GM19043 (cell line): ENCODE data around the gene ELP6.
"Not testable (repeated sequence)": the region's sequence is repeated elsewhere in the genome, so short reads cannot be mapped to it uniquely, and the experiment has no call there.

Source experiments
- ATAC-seq: cut with Tn5 transposase; IDR thresholded peaks from one replicate; pipeline ENCODE4 v1.9.1; 2021; ENCODE audit warnings: low read depth; ENCODE audit not compliant: unreplicated experiment

Gene ELP6

DNA sequence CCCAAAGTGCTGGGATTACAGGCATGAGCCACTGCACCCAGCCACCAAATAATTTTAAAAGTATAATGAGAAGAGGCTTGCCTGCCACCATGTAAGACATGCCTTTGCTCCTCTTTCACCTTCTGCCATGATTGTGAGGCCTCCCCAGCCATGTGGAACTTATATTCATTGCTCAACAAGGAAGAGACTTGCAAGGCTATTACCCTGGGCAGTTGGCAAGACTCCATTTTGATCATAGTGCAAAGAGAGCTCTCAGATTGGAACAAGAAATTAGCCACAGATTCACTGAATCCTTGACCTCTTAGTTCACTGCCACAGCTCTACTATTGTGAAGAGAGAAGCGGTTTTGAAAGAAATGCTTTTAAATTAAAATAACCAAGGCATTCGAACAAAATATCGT, 43.9 kb downstream of the ELP6 start:
- ATAC-seq, result no peak

DNA sequence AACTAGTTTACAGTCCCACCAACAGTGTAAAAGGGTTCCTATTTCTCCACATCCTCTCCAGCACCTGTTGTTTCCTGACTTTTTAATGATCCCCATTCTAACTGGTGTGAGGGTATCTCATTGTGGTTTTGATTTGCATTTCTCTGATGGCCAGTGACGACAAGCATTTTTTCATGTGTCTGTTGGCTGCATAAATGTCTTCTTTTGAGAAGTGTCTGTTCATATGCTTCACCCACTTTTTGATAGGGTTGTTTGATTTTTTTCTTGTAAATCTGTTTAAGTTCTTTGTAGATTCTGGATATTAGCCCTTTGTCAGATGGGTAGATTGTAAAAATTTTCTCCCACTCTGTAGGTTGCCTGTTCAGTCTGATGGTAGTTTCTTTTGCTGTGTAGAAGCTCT, 45.2 kb downstream of the ELP6 start:
- not testable (repeated sequence) for ATAC-seq

GRCh38 chr3:47464588-47464987, 48.9 kb downstream of the ELP6 start:
- no peak for ATAC-seq

- not testable (repeated sequence) for ATAC-seq
Measured at GRCh38 chr3:47459534-47460085, 53.9 kb downstream of the ELP6 start.

DNA sequence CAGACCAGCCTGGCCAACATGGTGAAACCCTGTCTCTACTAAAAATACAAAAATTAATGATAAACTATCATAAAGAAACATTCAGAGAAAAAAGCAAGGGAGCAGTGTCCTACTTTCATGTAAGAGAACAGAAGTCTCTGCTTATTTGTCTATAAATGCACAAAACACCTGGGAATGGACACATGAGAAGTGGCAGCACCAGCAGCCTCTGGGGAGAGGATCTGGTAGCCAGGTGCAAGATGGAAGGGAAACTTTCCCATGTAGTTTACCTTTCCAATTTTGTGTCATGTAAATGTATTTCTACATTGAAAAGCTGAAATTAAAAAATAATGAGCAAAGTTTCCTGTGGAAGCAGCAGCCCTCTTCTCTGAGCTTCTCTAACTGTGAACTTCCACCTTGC, 56.5 kb downstream of the ELP6 start:
- ATAC-seq, result no peak

DNA sequence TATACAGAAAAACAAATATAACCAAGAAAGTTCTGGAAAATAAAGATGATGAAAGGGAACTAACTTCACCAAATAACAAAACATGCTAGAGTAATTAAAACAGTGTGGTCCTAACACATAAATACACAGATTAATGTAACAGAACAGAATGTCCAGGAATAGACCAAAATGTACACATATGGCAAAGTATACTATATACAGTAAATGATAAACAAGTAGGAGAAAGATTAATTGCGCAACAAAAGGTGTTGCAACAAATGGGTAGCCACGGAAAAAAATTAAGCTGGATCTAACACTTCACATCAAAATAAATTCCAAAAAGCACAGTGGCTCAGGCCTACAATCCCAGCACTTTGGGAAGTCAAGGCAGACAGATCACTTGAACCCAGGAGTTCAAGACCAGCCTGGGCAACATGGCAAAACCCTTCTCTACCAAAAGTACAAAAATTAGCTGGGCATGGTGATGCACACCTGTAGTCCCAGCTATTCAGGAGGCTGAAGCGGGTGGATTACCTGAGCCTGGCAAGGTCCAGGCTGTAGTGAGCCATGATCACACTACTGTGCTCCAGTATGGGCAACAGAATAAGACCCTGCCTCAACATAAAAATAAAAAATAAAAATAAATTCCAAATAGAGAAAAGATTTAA, 57.6 kb downstream of the ELP6 start:
- ATAC-seq, result no peak

GRCh38 chr3:47452453-47453215, 60.9 kb downstream of the ELP6 start:
- no peak for ATAC-seq
